ENCODE measurements around the gene TNIK. TPM values are rescaled to one million over a fixed set of nuclear protein-coding genes. Genes with fewer than 3 reads are reported as not detected.

Gene TNIK
- total RNA-seq, 1 donor from 2014 or later: 1.5 TPM

DNA sequence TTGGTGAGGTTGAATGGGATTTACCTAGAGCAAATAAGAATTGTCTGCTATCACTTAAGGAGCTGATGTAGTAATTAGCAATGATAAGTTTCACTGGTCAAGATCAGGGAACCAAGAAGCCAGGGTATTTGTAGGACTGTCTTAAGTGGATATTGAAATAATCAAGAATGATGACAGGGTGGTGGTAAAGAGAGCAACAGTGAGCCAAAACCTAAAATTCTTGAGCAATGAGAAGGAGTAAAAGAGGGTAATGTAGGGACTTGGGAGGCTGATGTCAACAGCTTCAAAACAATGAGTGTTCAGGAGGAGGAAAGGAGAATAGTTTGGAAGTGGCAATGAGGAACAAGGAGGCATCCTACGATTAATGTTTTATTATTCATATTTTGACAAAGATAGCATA, 402.1 kb downstream of the TNIK start:
- no peak for DNase-seq
- H3K36me3 Mint-ChIP-seq (ENCODE audit: unreplicated experiment): no peaks in the 10 kb centered on the region
- no peaks in the 10 kb centered on the region for H3K4me1 Mint-ChIP-seq (ENCODE audit: low read depth, unreplicated experiment)
- no peak overlapping the region for H3K27ac Mint-ChIP-seq (ENCODE audit: unreplicated experiment)
- no peaks in the 10 kb centered on the region for H3K27me3 Mint-ChIP-seq (ENCODE audit: unreplicated experiment)
- H3K9me3 Mint-ChIP-seq (ENCODE audit: unreplicated experiment): no peaks in the 10 kb centered on the region
- TF ChIP-seq, protein P1, sequence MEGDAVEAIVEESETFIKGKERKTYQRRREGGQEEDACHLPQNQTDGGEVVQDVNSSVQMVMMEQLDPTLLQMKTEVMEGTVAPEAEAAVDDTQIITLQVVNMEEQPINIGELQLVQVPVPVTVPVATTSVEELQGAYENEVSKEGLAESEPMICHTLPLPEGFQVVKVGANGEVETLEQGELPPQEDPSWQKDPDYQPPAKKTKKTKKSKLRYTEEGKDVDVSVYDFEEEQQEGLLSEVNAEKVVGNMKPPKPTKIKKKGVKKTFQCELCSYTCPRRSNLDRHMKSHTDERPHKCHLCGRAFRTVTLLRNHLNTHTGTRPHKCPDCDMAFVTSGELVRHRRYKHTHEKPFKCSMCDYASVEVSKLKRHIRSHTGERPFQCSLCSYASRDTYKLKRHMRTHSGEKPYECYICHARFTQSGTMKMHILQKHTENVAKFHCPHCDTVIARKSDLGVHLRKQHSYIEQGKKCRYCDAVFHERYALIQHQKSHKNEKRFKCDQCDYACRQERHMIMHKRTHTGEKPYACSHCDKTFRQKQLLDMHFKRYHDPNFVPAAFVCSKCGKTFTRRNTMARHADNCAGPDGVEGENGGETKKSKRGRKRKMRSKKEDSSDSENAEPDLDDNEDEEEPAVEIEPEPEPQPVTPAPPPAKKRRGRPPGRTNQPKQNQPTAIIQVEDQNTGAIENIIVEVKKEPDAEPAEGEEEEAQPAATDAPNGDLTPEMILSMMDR (IDR thresholded peaks at IDR 0.05; ENCODE audit: partially characterized antibody, unreplicated experiment): no peak
- H3K4me3 Mint-ChIP-seq (ENCODE audit: unreplicated experiment): no peak overlapping the region

DNA sequence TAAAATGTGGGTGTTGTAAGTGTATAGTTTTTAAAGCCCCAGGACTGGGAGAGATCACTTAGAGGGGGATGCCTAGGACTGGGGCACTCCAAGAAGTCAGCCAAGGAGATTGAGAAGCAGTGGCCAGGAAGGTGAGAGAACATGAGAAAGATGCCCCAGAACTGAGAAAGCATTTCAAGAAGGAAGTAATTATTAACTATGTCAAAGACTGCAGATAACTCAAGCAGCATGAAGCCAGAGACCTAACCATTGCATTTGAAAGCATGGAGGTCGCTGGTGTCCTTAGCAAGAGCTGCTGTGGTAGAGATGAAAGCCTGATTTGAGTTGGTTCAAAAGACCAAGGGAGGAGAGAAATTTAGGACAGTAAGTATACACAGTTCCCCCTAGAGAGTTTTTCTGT, 403.1 kb downstream of the TNIK start:
- no peaks in the 10 kb centered on the region for H3K36me3 Mint-ChIP-seq (ENCODE audit: unreplicated experiment)
- H3K27me3 Mint-ChIP-seq (ENCODE audit: unreplicated experiment): no peaks in the 10 kb centered on the region
- H3K27ac Mint-ChIP-seq (ENCODE audit: unreplicated experiment): no peak overlapping the region
- H3K4me1 Mint-ChIP-seq (ENCODE audit: low read depth, unreplicated experiment): no peaks in the 10 kb centered on the region
- no peak overlapping the region for H3K4me3 Mint-ChIP-seq (ENCODE audit: unreplicated experiment)
- DNase-seq: no peak
- TF ChIP-seq, protein P1 (IDR thresholded peaks at IDR 0.05; ENCODE audit: partially characterized antibody, unreplicated experiment): no peak
- no peaks in the 10 kb centered on the region for H3K9me3 Mint-ChIP-seq (ENCODE audit: unreplicated experiment)

DNA sequence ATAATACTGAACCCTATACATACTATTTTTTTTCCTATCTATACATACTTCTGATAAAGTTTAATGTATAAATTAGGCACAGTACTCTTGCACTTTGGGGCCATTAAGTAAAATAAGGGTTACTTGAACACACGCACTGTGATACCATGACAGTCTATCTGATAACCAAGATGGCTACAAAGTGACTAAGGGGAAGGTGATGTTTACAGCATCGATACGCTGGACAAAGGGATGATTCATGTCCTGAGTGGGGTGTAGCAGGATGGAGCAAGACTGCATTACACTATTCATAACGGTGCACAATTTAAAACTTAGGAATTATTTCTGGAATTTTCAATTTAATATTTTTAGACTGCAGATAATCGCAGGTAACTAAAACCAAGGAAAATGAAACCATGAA, 403.7 kb downstream of the TNIK start:
- Mint-ChIP-seq H3K4me1 (ENCODE audit: low read depth, unreplicated experiment) (no peaks in the 10 kb centered on the region), H3K9me3 (ENCODE audit: unreplicated experiment) (peaks cover 1% of the 10 kb centered on the region), H3K4me3 (ENCODE audit: unreplicated experiment) (no peak overlapping the region), H3K27me3 (ENCODE audit: unreplicated experiment) (no peaks in the 10 kb centered on the region), H3K27ac (ENCODE audit: unreplicated experiment) (no peak overlapping the region), H3K36me3 (ENCODE audit: unreplicated experiment) (no peaks in the 10 kb centered on the region)
- no peak for DNase-seq
- TF ChIP-seq, protein P1 (IDR thresholded peaks at IDR 0.05; ENCODE audit: partially characterized antibody, unreplicated experiment): no peak

DNA sequence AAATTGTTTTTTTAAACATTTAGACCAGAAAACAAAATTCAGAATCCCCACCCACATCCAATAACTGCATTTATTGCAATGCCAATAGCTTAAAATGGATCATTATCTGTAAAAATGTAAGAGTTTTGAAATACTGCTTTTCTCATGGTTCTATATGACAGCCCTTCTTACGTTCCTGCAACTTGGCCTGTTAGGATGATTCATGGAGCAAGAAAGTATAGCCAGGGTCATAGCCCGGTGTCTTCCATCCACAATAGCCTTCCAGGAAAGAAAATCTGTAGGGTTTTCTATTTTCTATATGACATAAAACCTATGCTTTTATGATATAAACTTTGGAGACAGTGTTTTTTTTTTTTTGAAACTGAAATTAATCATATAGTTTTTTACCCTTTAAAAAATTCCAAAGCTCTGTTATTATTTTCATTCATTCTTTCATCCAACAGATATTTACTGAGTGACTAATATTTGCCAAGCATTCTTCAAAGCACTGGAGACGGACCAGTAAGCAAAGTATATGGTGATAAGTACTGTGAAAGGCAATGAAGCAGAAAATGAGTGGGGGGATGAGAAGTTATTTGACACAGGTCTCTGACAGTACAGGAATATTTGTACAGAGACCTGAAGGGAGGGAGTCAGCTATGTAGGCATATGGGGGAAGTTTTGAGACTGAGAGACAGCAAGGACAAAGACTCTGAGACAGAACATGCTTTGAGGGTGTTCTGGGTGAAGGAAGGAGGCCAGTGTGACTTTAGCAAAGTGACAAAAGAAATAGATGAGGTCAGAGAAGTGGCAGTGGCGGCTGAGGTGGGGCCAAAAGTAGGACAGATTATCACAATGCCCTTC, 404.6 kb downstream of the TNIK start:
- no peaks in the 10 kb centered on the region for H3K4me1 Mint-ChIP-seq (ENCODE audit: low read depth, unreplicated experiment)

DNA sequence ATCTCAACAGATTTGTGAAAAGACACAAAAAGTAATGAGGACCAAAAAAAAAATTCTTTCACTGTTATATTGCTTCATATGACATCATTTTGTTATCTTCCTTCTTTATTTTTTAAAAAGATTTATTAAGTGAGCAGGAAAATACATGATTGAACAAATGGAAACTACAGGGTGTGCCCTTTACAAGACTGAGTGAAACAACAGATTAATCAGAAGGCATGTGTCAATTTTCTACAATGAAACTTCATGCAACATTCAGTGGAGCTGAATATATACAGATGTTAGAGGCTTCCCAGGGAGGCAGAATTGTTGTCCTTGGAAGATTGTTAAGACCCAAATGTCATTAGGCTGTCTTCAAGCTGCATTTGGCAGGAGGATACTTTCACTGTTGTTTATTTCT, 405.3 kb downstream of the TNIK start:
- Mint-ChIP-seq H3K4me3 (ENCODE audit: unreplicated experiment) (no peak overlapping the region), H3K27me3 (ENCODE audit: unreplicated experiment) (no peaks in the 10 kb centered on the region), H3K4me1 (ENCODE audit: low read depth, unreplicated experiment) (no peaks in the 10 kb centered on the region), H3K36me3 (ENCODE audit: unreplicated experiment) (no peaks in the 10 kb centered on the region), H3K27ac (ENCODE audit: unreplicated experiment) (no peak overlapping the region), H3K9me3 (ENCODE audit: unreplicated experiment) (peaks cover 1% of the 10 kb centered on the region)
- TF ChIP-seq, protein P1 (IDR thresholded peaks at IDR 0.05; ENCODE audit: partially characterized antibody, unreplicated experiment): no peak
- DNase-seq: no peak

More for the DNA sequence above, 404.6 kb downstream of the TNIK start:
- Mint-ChIP-seq H3K9me3 (ENCODE audit: unreplicated experiment) (peaks cover 1% of the 10 kb centered on the region), H3K36me3 (ENCODE audit: unreplicated experiment) (no peaks in the 10 kb centered on the region), H3K27me3 (ENCODE audit: unreplicated experiment) (no peaks in the 10 kb centered on the region), H3K27ac (ENCODE audit: unreplicated experiment) (no peak overlapping the region), H3K4me3 (ENCODE audit: unreplicated experiment) (no peak overlapping the region)
- TF ChIP-seq, protein P1 (IDR thresholded peaks at IDR 0.05; ENCODE audit: partially characterized antibody, unreplicated experiment): no peak
- DNase-seq: no peak

All from glutamatergic neuron (in vitro differentiated cells).